Activated T-helper 1 cell treated with anti-CD3 and anti-CD28 coated beads, Interleukin-12 subunit alpha, Interleukin-12 subunit beta, Interleukin-2, Interleukin-4 antibody, amounts not matched to agents 30 ng/mL and 10 ng/mL and 1 ng/mL, durations not matched to agents 14 hours and 24 hours and 36 hours (primary cell): Measurements from ENCODE around the gene AKNA. TPM values are rescaled to one million over a fixed set of nuclear protein-coding genes. Genes with fewer than 3 reads are reported as not detected.

Source experiments
- DNase-seq: peaks from one replicate; pipeline ENCODE4 v3.0.0; 2021; ENCODE audit warnings: low spot score
- H3K27ac Mint-ChIP-seq: one replicate; pipeline ENCODE4 v1.8.0; 2021; ENCODE audit warnings: mild to moderate bottlenecking, mixed read lengths
- H3K27me3 Mint-ChIP-seq: one replicate; pipeline ENCODE4 v1.8.0; 2022; ENCODE audit warnings: mild to moderate bottlenecking, moderate library complexity, mixed read lengths; ENCODE audit not compliant: insufficient read depth
- H3K36me3 Mint-ChIP-seq: one replicate; pipeline ENCODE4 v1.8.0; 2021; ENCODE audit warnings: low read depth, mixed read lengths
- H3K4me1 Mint-ChIP-seq: one replicate; pipeline ENCODE4 v1.8.0; 2021; ENCODE audit warnings: low read depth, mixed read lengths
- H3K4me3 Mint-ChIP-seq: one replicate; pipeline ENCODE4 v1.8.0; 2021; ENCODE audit warnings: mild to moderate bottlenecking, moderate library complexity, mixed read lengths
- H3K9me3 Mint-ChIP-seq: one replicate; pipeline ENCODE4 v1.8.0; 2021; ENCODE audit warnings: mixed read lengths
- intact Hi-C: fragments of 100-400 bp; cut with micrococcal nuclease; formaldehyde crosslinking; loops from one replicate; pipeline ENCODE4 v1.15.1; 2024
- total RNA-seq: library from RNA; stranded (reverse); gene quantifications from 2 replicates; pipeline ENCODE4 v1.2.3, GENCODE V29; 2022

Gene AKNA
- total RNA-seq, 1 donor from 2014 or later, result 178 TPM

DNA sequence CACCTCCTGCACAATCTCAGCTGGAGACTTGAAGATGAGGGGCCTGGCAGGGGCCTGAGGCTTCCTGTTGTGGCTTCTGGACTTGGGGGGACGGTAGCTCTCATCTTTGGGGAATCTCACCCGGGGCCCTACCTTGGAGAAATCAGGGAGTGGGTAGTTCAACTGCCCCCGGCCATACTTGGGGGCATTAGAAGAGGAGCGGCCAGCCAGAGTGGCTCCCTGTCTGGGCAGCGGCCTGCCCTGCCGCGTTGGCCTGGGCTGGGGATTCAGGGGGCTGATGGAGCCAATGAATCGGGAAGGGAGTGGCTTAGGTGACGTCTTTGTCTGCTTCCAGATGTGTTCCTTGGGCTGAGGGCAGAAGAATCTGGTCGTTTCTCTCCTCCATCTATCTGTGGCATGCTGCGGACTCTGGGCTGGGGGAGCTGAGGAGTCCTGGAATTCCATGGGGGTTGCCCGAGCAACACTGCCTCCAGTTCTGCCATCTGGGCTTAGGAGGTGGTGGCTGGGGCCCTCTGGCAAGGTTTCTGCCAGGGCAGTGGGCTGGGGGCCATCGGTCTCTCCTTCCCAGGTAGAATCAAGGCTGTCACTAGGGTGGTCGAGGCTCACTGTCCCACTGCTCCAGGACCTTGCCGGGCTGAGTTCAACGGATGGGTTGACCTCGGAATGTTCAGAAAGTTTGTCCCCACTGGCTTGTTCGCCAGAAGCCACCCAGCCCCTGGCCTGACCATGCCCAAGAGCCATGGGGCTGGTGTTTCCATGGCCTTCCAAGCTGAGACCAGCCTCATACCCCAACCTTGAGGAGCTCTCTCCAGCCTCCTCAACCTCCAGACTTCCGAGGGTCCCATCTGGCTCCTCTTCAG lies 11.0 kb downstream of the AKNA start:
- Mint-ChIP-seq H3K4me3 (peak overlapping the region; percentile 29), H3K27me3 (no peaks in the 10 kb centered on the region)
- intact Hi-C loops, result no loop called here

DNA sequence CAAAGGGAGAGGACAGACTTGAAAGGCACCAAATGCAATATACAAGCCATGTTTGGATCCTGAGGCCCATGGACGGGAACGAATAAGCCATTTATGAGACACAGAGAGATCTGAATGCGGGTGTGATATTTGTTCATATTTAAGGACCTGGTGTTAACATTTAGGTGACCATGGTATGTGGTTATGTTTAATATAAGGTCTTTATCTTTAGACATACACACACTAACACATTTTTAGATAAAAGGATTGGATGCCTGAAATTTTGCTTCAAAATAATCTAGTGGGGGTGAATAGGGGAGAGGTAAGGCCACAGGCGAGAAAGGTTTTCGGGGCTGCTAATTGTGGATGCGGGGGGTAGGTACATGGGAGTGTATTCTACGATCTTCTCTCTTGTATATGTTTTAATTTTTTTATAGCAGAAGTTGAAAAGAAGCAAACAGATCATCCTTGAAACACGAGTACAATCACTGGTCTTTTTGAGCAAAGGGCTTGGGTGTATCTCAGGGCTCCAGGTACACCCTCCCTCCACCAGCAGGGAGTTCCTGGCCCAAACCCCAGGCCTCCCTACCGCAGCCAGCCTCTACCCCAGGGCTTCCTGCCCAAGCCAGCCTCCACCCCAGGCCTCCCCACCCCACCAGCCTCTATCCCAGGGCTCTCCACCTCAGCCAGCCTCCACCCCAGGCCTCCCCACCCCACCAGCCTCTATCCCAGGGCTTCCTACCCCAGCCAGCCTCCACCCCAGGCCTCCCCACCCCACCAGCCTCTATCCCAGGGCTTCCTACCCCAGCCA lies 12.2 kb downstream of the AKNA start:
- H3K9me3 Mint-ChIP-seq, result no peaks in the 10 kb centered on the region
- H3K27me3 Mint-ChIP-seq, result no peaks in the 10 kb centered on the region
- peaks cover 72% of the 10 kb centered on the region for H3K36me3 Mint-ChIP-seq
- DNase-seq, result no peak
- H3K4me1 Mint-ChIP-seq, result peaks cover 90% of the 10 kb centered on the region
- H3K27ac Mint-ChIP-seq, result peak overlapping the region; percentile 92
- peak overlapping the region; percentile 59 for H3K4me3 Mint-ChIP-seq
- intact Hi-C loops, result no loop called here

More for the DNA sequence above, 11.0 kb downstream of the AKNA start:
- H3K36me3 Mint-ChIP-seq, result peaks cover 64% of the 10 kb centered on the region
- peaks cover 79% of the 10 kb centered on the region for H3K4me1 Mint-ChIP-seq
- peak overlapping the region; percentile 80 for H3K27ac Mint-ChIP-seq
- no peak for DNase-seq
- H3K9me3 Mint-ChIP-seq, result no peaks in the 10 kb centered on the region

DNA sequence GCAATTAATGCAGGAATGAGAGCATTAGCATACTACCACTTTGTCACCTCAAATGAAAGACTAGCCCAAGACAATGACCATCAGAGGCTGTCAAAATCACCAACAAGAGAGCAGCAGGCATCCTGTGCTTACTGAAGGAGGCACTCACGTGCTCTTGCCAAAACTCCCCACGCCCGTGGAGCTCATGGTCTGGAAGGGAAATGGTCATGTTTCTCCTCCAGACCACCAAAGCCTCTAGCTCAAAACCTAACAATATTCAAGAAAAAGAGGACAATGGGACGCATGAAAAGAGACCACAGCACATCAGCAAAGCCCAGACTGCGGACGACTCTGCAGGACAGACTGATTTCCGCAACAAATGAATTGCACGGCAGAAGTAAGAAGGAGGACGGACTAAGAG lies 12.8 kb downstream of the AKNA start:
- Mint-ChIP-seq H3K4me1 (peaks cover 86% of the 10 kb centered on the region), H3K36me3 (peaks cover 72% of the 10 kb centered on the region), H3K9me3 (no peaks in the 10 kb centered on the region), H3K27ac (peak overlapping the region; percentile 92), H3K4me3 (peak overlapping the region; percentile 59), H3K27me3 (no peaks in the 10 kb centered on the region)
- DNase-seq, result no peak
- intact Hi-C loops, result no loop called here

DNA sequence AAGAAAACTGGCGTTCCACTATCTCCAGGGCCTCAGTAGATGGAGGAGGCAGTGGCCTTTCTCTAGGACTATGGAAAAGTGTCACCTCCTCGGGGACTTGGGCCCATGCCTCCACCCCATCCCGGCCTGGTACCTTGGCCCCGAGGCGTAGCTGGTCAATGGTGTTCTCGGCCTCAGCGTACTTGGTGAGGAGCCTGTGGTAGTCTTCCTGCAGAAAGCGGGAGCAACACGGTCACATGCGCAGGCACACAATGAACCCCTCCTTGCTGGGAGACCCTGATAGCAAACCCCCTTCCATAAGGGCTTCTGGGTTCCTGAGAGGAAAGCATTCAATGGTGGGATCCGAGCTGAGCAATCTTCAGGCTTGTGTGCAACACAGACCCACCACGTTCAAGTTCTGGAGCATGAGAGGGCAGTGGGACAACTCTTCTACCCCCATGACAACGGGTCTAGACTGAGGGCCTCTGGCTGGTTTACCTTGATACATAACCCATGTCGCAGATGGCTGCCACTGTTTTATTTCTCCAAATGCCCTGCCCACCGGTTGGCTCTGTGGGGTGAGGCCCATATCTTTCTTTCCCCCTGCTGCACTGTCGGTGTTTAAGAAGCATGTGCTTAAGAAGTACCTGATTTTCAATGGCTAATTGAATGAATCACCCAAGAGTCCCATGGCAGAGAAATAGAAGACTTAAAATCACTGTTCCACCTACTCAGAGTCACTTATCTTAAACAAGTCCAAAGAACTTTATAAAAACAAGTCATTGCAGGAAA lies 13.6 kb downstream of the AKNA start:
- Mint-ChIP-seq H3K27ac (peak overlapping the region; percentile 92), H3K27me3 (no peaks in the 10 kb centered on the region), H3K9me3 (no peaks in the 10 kb centered on the region), H3K4me3 (peak overlapping the region; percentile 55), H3K4me1 (peaks cover 86% of the 10 kb centered on the region), H3K36me3 (peaks cover 71% of the 10 kb centered on the region)
- no peak for DNase-seq
- intact Hi-C loops, result loop anchor here (1.0 kb wide), 3 partner anchors 11 to 25 kb away; no protein-coding TSS in a partner anchor

DNA sequence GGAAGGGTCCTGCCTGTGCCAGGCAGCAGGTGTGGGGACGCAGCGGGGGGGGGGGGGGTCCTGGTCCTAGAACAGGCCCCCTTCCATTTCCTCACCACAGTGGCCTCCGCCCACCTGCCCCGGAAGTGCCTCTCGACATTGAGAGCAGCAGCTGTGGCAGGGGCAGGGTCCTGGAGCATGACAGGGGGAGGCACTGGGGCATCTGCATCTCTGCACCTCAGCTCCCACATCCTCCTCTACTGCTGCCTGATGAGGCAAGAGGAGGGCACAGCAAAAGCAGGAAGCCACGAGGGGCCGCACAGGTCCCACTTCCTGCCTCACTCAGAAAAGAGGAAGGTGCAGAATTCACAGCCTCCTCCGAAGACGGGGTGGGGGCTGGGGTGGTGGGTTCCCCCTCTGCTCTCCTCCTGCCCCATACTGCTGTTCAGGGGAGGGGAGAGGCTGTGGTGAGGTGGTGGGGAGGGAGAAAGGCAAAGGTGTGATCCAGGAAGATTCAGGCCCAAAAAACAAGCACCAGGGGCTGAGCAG lies 14.8 kb downstream of the AKNA start:
- Mint-ChIP-seq H3K4me1 (peaks cover 81% of the 10 kb centered on the region), H3K27ac (peak overlapping the region; percentile 92), H3K36me3 (peaks cover 65% of the 10 kb centered on the region), H3K4me3 (peak overlapping the region; percentile 77), H3K27me3 (no peaks in the 10 kb centered on the region), H3K9me3 (no peaks in the 10 kb centered on the region)
- peak; percentile 83 for DNase-seq
- intact Hi-C loops, result loop anchor here (1.0 kb wide), 4 partner anchors 10 to 25 kb away; no protein-coding TSS in a partner anchor

DNA sequence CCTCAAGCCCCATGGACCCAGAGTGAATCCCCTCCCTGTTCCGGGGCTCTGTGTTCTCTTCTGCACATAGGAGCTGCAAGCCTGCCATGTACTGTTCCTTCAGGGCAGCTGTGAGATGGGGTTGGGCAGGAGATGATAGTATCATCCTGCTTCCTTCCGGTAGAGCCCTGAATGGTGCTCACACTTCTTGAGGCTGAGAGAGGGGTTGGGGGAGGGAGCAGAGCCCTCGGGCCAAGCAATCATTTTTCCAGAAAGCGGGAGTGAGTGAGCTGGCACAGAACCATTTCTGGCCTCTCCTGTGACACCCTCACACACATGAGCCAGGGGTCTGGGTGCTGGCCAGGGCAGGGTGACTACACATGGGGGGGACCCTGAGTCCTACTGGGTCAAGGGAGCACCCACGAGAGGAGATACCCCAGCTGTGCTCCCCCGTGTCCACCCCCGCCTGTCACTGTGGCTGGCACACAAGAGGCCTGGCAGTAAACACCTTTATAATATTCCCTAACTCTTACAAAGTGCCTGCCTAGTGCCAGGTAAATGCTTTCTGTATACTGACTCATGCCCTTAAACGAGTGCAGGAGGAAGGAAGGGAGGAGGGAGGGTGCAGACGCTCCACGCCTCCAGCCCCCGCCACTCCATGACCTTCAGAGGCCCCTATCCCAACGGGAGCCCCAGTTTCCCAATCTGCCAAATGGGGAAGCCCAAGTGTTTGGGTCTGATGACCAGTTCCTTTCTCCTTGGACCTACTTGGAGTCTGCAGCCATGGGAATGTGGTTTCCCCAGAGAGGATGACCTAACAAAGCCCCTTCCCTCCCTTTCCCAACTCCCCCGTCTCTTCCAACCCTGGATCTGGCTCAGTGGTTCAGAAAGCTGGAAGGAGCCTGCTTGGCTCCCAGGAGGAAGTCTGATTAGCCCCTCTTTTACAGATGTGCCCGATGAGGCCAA lies 15.5 kb downstream of the AKNA start:
- Mint-ChIP-seq H3K9me3 (no peaks in the 10 kb centered on the region), H3K36me3 (peaks cover 65% of the 10 kb centered on the region)

DNA sequence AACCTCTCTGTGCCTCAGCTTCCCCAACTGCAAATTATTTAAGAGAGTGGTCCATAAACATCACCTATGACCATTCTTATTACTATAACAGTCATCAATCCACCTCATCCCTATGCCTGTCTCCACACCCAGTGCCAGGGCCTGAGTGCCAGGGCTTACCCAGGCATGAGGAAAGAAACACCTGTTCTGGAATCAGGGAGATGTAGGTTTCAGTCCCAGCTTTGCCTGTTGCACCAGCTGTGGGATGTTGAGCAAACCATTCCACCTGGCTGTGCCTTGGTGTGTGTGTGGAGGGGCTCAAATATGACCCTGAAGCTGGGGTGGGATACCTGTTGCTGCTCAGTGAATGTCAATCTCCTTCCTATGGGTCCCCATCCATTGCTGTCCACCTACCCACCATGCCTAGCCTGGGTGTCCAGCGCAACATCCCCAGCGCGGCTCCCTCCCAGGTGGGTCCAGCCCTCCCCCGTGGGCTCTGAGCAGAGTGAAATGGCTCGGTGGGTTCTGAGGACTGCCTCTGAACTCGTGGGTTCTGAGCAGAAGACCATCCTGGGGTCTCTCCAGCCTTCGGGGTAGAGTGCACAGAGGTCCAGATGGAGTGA lies 16.3 kb downstream of the AKNA start:
- no peaks in the 10 kb centered on the region for H3K9me3 Mint-ChIP-seq
- peaks cover 81% of the 10 kb centered on the region for H3K4me1 Mint-ChIP-seq
- peaks cover 64% of the 10 kb centered on the region for H3K36me3 Mint-ChIP-seq
- H3K27ac Mint-ChIP-seq, result peak overlapping the region; percentile 92
- DNase-seq, result no peak
- no peaks in the 10 kb centered on the region for H3K27me3 Mint-ChIP-seq
- intact Hi-C loops, result no loop called here
- H3K4me3 Mint-ChIP-seq, result peak overlapping the region; percentile 77

More for the DNA sequence above, 15.5 kb downstream of the AKNA start:
- Mint-ChIP-seq H3K27ac (peak overlapping the region; percentile 92), H3K4me1 (peaks cover 81% of the 10 kb centered on the region), H3K27me3 (no peaks in the 10 kb centered on the region), H3K4me3 (peak overlapping the region; percentile 77)
- intact Hi-C loops, result loop anchor here (1.0 kb wide), 1 partner anchor 9 kb away; no protein-coding TSS in a partner anchor
- peak; percentile 47 for DNase-seq

DNA sequence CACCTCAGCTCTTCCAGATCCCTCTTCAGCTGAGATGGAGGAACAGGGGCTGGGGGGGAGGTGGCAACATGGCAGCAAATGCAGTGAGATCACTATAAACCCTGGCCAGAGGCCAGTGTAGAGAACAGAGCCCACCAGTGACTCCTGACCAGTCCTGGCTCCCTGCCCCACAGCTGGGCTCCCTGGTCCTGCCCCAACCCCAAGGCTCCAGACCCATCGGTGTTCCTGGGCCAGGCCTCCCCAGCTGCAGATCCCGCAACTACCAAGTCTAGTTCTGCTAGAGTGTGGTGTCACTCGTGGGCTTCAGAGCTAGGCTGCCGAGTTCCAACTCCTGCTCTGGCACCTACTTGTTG lies 16.8 kb downstream of the AKNA start:
- no peak for DNase-seq
- H3K27me3 Mint-ChIP-seq, result no peaks in the 10 kb centered on the region
- H3K4me1 Mint-ChIP-seq, result peaks cover 86% of the 10 kb centered on the region
- no peaks in the 10 kb centered on the region for H3K9me3 Mint-ChIP-seq
- intact Hi-C loops, result no loop called here
- no peak overlapping the region for H3K4me3 Mint-ChIP-seq
- H3K36me3 Mint-ChIP-seq, result peaks cover 67% of the 10 kb centered on the region
- peak overlapping the region; percentile 92 for H3K27ac Mint-ChIP-seq

DNA sequence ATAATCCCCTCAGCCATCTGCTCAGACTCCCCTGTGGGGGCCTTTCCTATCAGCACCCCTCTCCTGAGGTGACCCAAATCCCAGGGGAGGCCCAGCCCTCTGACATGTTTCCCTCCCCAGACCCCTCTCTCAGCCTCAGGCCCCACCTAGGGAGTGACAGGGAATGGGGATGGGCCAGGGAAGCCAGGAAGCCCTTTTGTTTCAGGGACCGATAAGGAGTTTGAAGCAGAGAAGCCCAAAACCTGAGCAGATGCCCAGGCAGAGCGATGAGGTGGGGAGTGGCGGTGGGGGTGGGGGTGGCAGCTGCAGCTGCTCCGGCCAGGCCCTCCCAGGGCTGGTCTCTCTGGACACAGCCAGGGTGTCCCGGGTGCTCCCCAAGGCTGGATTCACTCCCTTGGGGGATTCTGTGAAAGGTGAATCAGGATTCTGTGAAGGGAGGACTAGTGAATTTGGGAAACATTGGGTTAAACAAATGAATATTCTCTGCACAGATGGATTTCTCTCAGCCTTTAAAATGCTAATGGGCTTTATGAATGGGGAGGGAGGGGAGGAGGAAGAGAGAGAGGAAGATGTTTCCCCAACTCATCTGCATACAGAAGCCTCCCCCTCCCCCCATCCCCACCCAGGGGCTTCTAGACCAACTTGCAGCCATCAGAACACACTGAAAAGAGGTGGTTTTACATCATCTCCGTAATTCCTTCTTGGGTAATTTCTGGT lies 17.4 kb downstream of the AKNA start:
- DNase-seq, result no peak
- no peaks in the 10 kb centered on the region for H3K9me3 Mint-ChIP-seq
- H3K4me3 Mint-ChIP-seq, result no peak overlapping the region
- intact Hi-C loops, result no loop called here
- H3K4me1 Mint-ChIP-seq, result peaks cover 87% of the 10 kb centered on the region
- peak overlapping the region; percentile 62 for H3K27ac Mint-ChIP-seq
- H3K27me3 Mint-ChIP-seq, result no peaks in the 10 kb centered on the region
- peaks cover 66% of the 10 kb centered on the region for H3K36me3 Mint-ChIP-seq

DNA sequence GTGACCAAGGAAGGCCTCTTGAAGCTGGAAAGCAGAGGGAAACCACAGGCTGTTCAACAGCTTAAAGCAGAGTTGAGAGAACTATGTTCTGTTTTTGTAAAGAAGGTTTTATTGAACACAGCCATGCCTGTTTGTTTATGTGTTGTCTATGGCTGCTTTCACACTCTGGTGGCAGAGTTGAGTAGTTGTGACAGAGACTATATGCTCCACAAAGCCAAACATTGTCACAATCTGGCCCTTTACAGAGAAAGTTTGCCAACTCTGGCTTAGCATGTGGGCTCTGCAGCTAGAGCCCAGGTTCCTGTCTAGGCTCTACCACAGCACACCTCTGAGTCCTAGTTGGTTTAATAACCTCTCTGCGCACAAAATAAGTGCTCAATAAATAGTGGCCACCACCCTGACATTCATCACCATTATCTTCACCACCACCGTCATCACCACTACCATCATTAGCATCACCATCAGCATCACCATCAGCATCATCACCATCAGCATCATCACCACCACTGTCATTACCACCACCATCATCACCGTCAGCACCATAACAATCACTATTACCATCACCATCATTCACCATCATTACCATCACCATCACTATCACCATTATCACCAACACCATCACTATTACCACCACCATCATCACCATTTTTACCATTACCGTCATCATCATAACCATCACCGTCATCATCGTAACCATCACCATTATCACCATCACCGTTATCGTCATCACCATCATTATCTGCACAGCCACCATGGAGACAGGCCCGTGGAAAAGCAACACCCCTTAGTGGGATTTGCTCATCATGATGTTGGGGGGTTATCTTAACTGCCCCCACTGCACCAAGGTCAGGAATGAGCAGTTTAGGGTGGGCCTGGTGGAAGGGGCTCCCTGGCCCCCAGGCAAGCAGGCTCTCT lies 18.3 kb downstream of the AKNA start:
- H3K4me3 Mint-ChIP-seq, result peak overlapping the region; percentile 21

More for the DNA sequence above, 18.3 kb downstream of the AKNA start:
- intact Hi-C loops, result no loop called here
- Mint-ChIP-seq H3K9me3 (no peaks in the 10 kb centered on the region), H3K27me3 (no peaks in the 10 kb centered on the region), H3K27ac (peak overlapping the region; percentile 56), H3K36me3 (peaks cover 62% of the 10 kb centered on the region), H3K4me1 (peaks cover 86% of the 10 kb centered on the region)
- DNase-seq, result no peak
